Kidney epithelial cell (primary cell): Measurements from ENCODE around the gene DHRS7. TPM values are rescaled to one million over a fixed set of nuclear protein-coding genes. Genes with fewer than 3 reads are reported as not detected.

Experiments
- DNase-seq: peaks from one replicate; pipeline ENCODE4 v3.0.0-alpha.2; 2010; ENCODE audit warnings: low read depth
- H3K27me3 ChIP-seq: 2 replicates; pipeline ENCODE4 v1.6.0; 2011; ENCODE audit warnings: low read length; ENCODE audit not compliant: control insufficient read depth, insufficient read depth
- H3K36me3 ChIP-seq: 2 replicates; pipeline ENCODE4 v1.5.1; 2011; ENCODE audit warnings: low read length; ENCODE audit not compliant: control insufficient read depth, insufficient read depth
- H3K4me3 ChIP-seq: 2 replicates; pipeline ENCODE4 v1.5.1; 2011; ENCODE audit warnings: low read depth, mild to moderate bottlenecking, control low read depth, low read length
- total RNA-seq: library from RNA; depleted of rRNA; stranded (reverse); fragments of >200 nt; gene quantifications from 2 replicates; pipeline ENCODE4 v1.2.3, GENCODE V29; 2015
- TF ChIP-seq, protein P1 (sequence below): IDR thresholded peaks from 2 replicates; pipeline ENCODE4 v1.5.1; 2011; ENCODE audit warnings: mild to moderate bottlenecking, moderate library complexity, low read length, control low read depth, inconsistent platforms; ENCODE audit not compliant: insufficient read depth, poor library complexity, severe bottlenecking

The DHRS7 gene
- total RNA-seq, 1 donor from 2014 or later = 107 TPM

- no peak for DNase-seq
- no peaks in the 10 kb centered on the region for H3K27me3 ChIP-seq
- no peaks in the 10 kb centered on the region for H3K36me3 ChIP-seq
- TF ChIP-seq, protein P1, sequence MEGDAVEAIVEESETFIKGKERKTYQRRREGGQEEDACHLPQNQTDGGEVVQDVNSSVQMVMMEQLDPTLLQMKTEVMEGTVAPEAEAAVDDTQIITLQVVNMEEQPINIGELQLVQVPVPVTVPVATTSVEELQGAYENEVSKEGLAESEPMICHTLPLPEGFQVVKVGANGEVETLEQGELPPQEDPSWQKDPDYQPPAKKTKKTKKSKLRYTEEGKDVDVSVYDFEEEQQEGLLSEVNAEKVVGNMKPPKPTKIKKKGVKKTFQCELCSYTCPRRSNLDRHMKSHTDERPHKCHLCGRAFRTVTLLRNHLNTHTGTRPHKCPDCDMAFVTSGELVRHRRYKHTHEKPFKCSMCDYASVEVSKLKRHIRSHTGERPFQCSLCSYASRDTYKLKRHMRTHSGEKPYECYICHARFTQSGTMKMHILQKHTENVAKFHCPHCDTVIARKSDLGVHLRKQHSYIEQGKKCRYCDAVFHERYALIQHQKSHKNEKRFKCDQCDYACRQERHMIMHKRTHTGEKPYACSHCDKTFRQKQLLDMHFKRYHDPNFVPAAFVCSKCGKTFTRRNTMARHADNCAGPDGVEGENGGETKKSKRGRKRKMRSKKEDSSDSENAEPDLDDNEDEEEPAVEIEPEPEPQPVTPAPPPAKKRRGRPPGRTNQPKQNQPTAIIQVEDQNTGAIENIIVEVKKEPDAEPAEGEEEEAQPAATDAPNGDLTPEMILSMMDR = no peak
- H3K4me3 ChIP-seq = no peak overlapping the region
These were observed 23.5 kb upstream of the DHRS7 start for GRCh38 chr14:60188696-60189095.

GRCh38 chr14:60188115-60188514 lies 22.9 kb upstream of the DHRS7 start:
- Histone ChIP-seq H3K36me3 (no peaks in the 10 kb centered on the region), H3K4me3 (no peak overlapping the region), H3K27me3 (no peaks in the 10 kb centered on the region)
- no peak for DNase-seq
- TF ChIP-seq, protein P1 = peak; percentile 3

DNA sequence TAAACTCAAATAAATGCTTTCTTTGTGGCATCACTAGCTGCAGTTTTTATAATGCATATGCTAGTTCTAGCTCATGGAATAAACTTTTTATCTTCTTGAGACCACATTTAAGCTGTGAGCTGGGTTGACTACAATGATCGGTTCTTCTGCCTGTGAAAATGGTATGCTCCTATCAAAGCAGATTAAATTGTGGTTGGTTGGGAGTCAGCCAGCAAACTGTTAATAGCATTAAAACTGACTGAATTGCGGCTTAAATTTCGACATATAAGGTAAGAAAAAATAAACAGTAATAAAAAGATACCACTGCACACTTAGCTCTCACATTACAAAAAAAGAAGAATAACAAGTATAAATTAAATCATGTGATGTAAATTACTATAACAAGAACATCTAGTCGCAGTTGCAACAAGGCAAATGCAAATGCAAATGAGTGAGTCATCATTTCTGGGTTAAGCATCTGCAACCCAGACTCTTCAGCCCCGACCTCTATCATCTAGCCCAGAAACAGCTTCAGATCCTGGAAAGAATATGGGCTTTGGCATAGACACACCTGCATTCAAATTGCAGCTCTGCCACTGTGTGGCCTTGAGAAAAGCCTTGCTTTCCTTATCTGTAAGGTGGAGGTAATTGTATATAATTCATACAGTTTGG lies 19.8 kb upstream of the DHRS7 start:
- TF ChIP-seq, protein P1 = no peak
- no peak for DNase-seq
- Histone ChIP-seq H3K27me3 (no peaks in the 10 kb centered on the region), H3K4me3 (no peak overlapping the region), H3K36me3 (no peaks in the 10 kb centered on the region)

DNA sequence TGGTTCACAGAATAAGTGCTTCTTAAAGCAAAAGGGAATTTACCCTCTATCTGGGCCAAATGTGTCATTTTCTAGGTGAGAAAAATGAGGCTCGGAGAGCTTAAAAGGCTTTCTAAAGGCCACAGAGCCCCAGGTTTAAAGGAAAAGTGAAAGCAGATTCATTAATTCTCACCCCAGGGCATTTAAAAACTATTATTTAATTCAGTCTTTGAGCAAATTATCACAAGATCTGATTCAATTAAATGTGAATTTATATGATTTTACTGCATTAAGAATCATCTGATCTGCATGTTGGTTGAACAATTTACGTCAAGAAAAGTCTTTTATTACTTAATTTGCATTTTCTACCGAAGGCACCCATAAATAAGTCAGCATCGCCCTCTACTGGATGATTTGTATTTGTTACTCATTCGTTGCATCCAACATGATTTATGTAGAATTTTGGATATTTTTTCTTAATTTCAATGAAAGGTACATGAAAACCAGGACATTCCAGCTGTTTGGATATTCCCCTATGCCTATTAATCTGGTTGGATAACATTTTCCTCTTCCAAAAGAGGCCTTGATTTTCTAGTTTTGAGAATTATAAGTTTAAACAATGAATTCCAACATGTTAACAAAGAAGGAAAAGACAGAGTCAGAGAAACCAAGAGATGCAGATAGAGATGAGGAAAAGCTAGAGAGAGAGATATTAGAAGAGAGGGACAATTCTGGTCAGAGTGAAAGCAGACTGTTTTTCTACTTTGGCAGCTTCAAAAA lies 19.1 kb upstream of the DHRS7 start:
- no peaks in the 10 kb centered on the region for H3K27me3 ChIP-seq
- peak overlapping the region; percentile 21 for H3K4me3 ChIP-seq
- TF ChIP-seq, protein P1 = peak; percentile 50
- DNase-seq = peak; percentile 29
- H3K36me3 ChIP-seq = no peaks in the 10 kb centered on the region

DNA sequence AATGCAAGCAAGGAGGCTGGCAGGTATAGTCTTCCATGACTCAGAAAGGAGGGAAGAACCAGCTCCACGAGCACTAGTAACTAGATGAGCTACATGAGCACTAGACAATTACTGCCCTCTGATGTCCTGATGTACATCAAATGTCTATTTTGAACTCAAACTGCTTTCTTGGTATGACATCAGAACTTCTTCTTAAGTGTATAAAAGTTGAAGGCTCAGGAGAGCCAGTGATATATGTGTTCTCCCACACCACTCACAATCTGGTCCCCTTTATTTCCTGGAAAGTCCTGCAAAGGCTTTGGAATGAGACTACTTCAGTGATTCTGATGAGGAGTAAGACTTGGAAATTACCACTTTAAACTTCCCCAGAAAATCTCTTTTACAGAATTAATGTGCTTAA lies 18.5 kb upstream of the DHRS7 start:
- TF ChIP-seq, protein P1 = no peak
- no peaks in the 10 kb centered on the region for H3K36me3 ChIP-seq
- no peak for DNase-seq
- H3K27me3 ChIP-seq = no peaks in the 10 kb centered on the region
- H3K4me3 ChIP-seq = peak overlapping the region; percentile 21
